ENCODE data around the gene BMERB1. TPM values are rescaled to one million over a fixed set of nuclear protein-coding genes. Genes with fewer than 3 reads are reported as not detected.
"Not testable (repeated sequence)": the region's sequence is repeated elsewhere in the genome, so short reads cannot be mapped to it uniquely, and the experiment has no call there.

BMERB1 gene
- total RNA-seq, 1 donor from 2014 or later = 42.1 TPM

- no peak for DNase-seq (ENCODE audit: low spot score)
Observed at GRCh38 chr16:15461376-15461775, 27.0 kb downstream of the BMERB1 start.

- DNase-seq (ENCODE audit: low spot score) = no peak
Observed at GRCh38 chr16:15464401-15465186, 30.2 kb downstream of the BMERB1 start.

GRCh38 chr16:15466131-15466530 is 31.7 kb downstream of the BMERB1 start:
- DNase-seq (ENCODE audit: low spot score) = no peak

- DNase-seq (ENCODE audit: low spot score) = no peak
Observed at GRCh38 chr16:15466886-15467781, 32.7 kb downstream of the BMERB1 start.

- not testable (repeated sequence) for DNase-seq (ENCODE audit: low spot score)
Observed at GRCh38 chr16:15476971-15477370, 42.6 kb downstream of the BMERB1 start.

- DNase-seq (ENCODE audit: low spot score) = no peak
Observed at GRCh38 chr16:15477802-15478201, 43.4 kb downstream of the BMERB1 start.

GRCh38 chr16:15482068-15482747 is 47.8 kb downstream of the BMERB1 start:
- DNase-seq (ENCODE audit: low spot score) = peak; percentile 14

GRCh38 chr16:15482748-15483298 is 48.4 kb downstream of the BMERB1 start:
- no peak for DNase-seq (ENCODE audit: low spot score)

GRCh38 chr16:15483857-15484256 is 49.5 kb downstream of the BMERB1 start:
- no peak for DNase-seq (ENCODE audit: low spot score)

- DNase-seq (ENCODE audit: low spot score) = no peak
Observed at GRCh38 chr16:15484662-15485061, 50.3 kb downstream of the BMERB1 start.

- no peak for DNase-seq (ENCODE audit: low spot score)
Observed at GRCh38 chr16:15485175-15485574, 50.8 kb downstream of the BMERB1 start.

- no peak for DNase-seq (ENCODE audit: low spot score)
Observed at GRCh38 chr16:15486661-15487060, 52.3 kb downstream of the BMERB1 start.

- no peak for DNase-seq (ENCODE audit: low spot score)
Observed at GRCh38 chr16:15487336-15488284, 53.2 kb downstream of the BMERB1 start.

- DNase-seq (ENCODE audit: low spot score) = no peak
Observed at GRCh38 chr16:15489016-15489415, 54.6 kb downstream of the BMERB1 start.

- no peak for DNase-seq (ENCODE audit: low spot score)
Observed at GRCh38 chr16:15490123-15490711, 55.8 kb downstream of the BMERB1 start.

- DNase-seq (ENCODE audit: low spot score) = no peak
Observed at GRCh38 chr16:15491411-15491810, 57.0 kb downstream of the BMERB1 start.

GRCh38 chr16:15492091-15492740 is 57.8 kb downstream of the BMERB1 start:
- DNase-seq (ENCODE audit: low spot score) = no peak

- no peak for DNase-seq (ENCODE audit: low spot score)
Observed at GRCh38 chr16:15493466-15494180, 59.2 kb downstream of the BMERB1 start.

GRCh38 chr16:15494236-15494635 is 59.8 kb downstream of the BMERB1 start:
- DNase-seq (ENCODE audit: low spot score) = no peak

Measured in umbilical cord (tissue), 2 donors.